Lower lobe of right lung (tissue), 2 donors: Measurements from ENCODE around the gene OMP. TPM values are rescaled to one million over a fixed set of nuclear protein-coding genes. Genes with fewer than 3 reads are reported as not detected.
A peak's percentile ranks its signal among the peaks of the same experiment; 100 is the strongest.
"Not testable (repeated sequence)": the region's sequence is repeated elsewhere in the genome, so short reads cannot be mapped to it uniquely, and the experiment has no call there.

Experiments used
- ATAC-seq, 2 donors: fragments of 200-7000 bp; cut with Tn5 transposase; one replicate each; pipeline ENCODE4 v1.9.1; 2020 to 2022; ENCODE audit warnings: mild to moderate bottlenecking in 2 of 2, moderate library complexity in 2 of 2
- DNase-seq: peaks from one replicate; pipeline ENCODE4 v3.0.0-alpha.2; 2020
- H3K27ac ChIP-seq: fragments of 200-600 bp; one replicate; pipeline ENCODE4 v1.8.0; 2022
- H3K27me3 ChIP-seq: fragments of 200-600 bp; one replicate; pipeline ENCODE4 v1.8.0; 2022; ENCODE audit warnings: low read depth
- H3K36me3 ChIP-seq: fragments of 200-600 bp; one replicate; pipeline ENCODE4 v1.8.0; 2022; ENCODE audit warnings: mild to moderate bottlenecking
- H3K4me1 ChIP-seq: fragments of 200-600 bp; one replicate; pipeline ENCODE4 v1.8.0; 2022
- H3K4me3 ChIP-seq: fragments of 200-600 bp; one replicate; pipeline ENCODE4 v1.8.0; 2022; ENCODE audit warnings: mild to moderate bottlenecking
- H3K9me3 ChIP-seq: fragments of 200-600 bp; one replicate; pipeline ENCODE4 v1.8.0; 2022
- intact Hi-C: fragments of 100-400 bp; cut with DNase I; formaldehyde crosslinking; loops from one replicate; pipeline ENCODE4 v1.11.0; 2022
- total RNA-seq: library from RNA; stranded (reverse); fragmentation: NEBNext Ultra II Directional; extraction: Animal tissue kit (Norgen Biotek cat#: 25700); gene quantifications from one replicate; pipeline ENCODE4 v1.2.1, GENCODE V29; 2021
- TF ChIP-seq, protein P1 (sequence below): fragments of 200-600 bp; IDR thresholded peaks from one replicate; pipeline ENCODE4 v1.8.0; 2022; ENCODE audit warnings: antibody characterized with exemption, mild to moderate bottlenecking
- donor health status: DM: no; HTN: yes; CAD: no; lungs with severe emphysema.

OMP gene
- total RNA-seq, 1 donor from 2014 or later = not detected

DNA sequence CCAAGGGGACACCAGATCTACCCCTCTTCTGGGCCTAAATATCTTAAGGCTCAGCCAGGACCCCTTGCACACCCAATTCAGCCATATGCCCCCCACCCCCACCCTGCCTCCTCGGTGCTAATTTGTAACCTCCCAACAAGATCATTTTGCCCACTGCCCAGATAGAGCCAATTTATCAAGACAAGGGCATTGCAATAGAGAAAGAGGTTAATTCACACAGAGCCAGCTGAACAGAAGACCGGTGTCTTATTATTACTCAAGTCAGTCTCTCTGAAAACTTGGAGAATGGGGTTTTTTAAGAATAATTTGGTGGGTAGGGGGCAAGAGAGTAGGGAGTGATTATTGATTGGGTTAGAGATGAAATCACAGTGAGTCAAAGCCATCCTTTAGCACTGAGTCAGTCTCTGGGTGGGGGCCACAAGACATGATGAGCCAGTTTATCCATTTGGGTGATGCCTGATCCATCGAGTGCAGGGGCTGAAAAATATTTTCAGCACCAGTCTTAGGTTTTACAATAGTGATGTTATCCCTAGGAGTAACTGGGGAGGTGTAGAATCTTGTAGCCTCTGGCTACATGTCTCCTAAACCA lies 45.7 kb upstream of the OMP start:
- H3K4me1 ChIP-seq = no peaks in the 10 kb centered on the region
- no peak overlapping the region for H3K27ac ChIP-seq
- H3K9me3 ChIP-seq = no peaks in the 10 kb centered on the region
- no peak overlapping the region for H3K4me3 ChIP-seq
- ATAC-seq (no peak), DNase-seq (no peak)
- intact Hi-C loops = no loop called here
- TF ChIP-seq, protein P1, sequence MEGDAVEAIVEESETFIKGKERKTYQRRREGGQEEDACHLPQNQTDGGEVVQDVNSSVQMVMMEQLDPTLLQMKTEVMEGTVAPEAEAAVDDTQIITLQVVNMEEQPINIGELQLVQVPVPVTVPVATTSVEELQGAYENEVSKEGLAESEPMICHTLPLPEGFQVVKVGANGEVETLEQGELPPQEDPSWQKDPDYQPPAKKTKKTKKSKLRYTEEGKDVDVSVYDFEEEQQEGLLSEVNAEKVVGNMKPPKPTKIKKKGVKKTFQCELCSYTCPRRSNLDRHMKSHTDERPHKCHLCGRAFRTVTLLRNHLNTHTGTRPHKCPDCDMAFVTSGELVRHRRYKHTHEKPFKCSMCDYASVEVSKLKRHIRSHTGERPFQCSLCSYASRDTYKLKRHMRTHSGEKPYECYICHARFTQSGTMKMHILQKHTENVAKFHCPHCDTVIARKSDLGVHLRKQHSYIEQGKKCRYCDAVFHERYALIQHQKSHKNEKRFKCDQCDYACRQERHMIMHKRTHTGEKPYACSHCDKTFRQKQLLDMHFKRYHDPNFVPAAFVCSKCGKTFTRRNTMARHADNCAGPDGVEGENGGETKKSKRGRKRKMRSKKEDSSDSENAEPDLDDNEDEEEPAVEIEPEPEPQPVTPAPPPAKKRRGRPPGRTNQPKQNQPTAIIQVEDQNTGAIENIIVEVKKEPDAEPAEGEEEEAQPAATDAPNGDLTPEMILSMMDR = no peak
- H3K36me3 ChIP-seq = no peaks in the 10 kb centered on the region
- H3K27me3 ChIP-seq = no peaks in the 10 kb centered on the region

DNA sequence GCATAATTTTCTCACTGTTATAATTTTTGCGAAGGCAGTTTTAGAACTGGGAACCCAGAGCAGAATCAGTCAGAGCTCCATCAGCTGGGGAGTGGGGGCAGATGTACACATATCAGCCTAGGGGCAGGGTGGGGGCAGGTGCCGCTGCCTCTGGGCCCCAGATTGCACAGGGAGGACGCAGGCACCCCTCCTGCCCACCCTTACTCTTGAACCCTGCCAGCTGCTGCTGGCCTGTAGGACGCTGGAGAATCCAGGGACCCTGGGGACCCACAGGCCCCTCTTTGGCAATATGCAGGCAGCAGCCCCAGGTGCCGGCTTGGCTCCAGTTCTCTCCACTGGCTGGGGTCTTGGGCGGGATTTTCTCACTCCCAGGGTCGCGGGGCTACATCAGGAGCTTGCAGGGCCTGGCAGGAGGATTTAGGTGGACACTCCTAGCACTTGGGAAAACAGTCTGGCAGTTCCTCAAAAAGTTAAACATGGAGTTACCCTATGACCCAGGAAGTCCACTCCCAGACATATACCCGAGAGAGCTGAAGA lies 44.6 kb upstream of the OMP start:
- H3K27me3 ChIP-seq = no peaks in the 10 kb centered on the region
- intact Hi-C loops = no loop called here
- TF ChIP-seq, protein P1 = no peak
- DNase-seq (no peak), ATAC-seq (peak in 1 of 2 donors; percentile 29)
- H3K36me3 ChIP-seq = no peaks in the 10 kb centered on the region
- H3K4me3 ChIP-seq = no peak overlapping the region
- no peaks in the 10 kb centered on the region for H3K4me1 ChIP-seq
- H3K27ac ChIP-seq = no peak overlapping the region
- H3K9me3 ChIP-seq = no peaks in the 10 kb centered on the region

DNA sequence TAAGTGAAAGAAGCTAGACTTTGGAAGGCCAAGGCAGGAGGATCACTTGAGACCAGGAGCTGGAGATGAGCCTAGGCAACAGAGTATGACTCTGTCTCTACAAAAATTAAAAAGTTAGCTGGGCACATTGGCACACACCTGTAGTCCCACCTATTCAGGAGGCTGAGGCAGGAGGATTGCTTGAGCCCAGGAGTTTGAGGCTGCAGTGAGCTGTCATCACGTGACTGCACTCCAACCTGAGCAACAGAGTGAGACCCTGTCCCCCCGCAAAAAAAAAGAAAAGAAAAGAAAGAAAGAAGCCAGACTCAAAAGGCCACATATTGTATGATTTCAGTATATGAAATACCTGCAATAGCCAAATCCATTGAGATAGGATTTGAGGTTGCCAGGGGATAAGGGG lies 43.7 kb upstream of the OMP start:
- DNase-seq = no peak
- H3K4me3 ChIP-seq = no peak overlapping the region
- H3K4me1 ChIP-seq = no peaks in the 10 kb centered on the region
- TF ChIP-seq, protein P1 = no peak
- no peak for ATAC-seq
- H3K36me3 ChIP-seq = no peaks in the 10 kb centered on the region
- no peaks in the 10 kb centered on the region for H3K27me3 ChIP-seq
- intact Hi-C loops = no loop called here
- H3K27ac ChIP-seq = no peak overlapping the region
- no peaks in the 10 kb centered on the region for H3K9me3 ChIP-seq

DNA sequence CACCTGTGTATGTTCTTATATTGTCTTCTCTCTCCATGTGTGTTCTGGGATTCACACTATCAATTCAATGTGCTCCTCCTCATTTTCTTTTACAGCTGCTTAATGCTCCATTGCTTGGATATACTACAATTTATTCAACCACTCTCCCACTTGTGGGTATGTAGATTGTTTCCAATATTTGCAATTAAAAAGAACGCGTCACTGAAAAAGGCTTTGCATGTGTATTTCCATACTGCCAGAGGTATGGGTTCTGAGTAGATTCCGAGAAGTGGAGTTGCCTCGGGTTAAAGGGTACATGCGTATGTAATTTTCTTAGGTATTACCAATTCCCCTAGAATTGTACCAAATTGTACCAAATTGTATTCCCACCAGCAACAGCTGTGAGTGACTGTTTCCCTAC lies 42.8 kb upstream of the OMP start:
- no peak for DNase-seq
- no peaks in the 10 kb centered on the region for H3K9me3 ChIP-seq
- TF ChIP-seq, protein P1 = no peak
- H3K27me3 ChIP-seq = no peaks in the 10 kb centered on the region
- H3K36me3 ChIP-seq = no peaks in the 10 kb centered on the region
- no peak overlapping the region for H3K4me3 ChIP-seq
- no peaks in the 10 kb centered on the region for H3K4me1 ChIP-seq
- H3K27ac ChIP-seq = no peak overlapping the region
- intact Hi-C loops = no loop called here
- no peak for ATAC-seq

DNA sequence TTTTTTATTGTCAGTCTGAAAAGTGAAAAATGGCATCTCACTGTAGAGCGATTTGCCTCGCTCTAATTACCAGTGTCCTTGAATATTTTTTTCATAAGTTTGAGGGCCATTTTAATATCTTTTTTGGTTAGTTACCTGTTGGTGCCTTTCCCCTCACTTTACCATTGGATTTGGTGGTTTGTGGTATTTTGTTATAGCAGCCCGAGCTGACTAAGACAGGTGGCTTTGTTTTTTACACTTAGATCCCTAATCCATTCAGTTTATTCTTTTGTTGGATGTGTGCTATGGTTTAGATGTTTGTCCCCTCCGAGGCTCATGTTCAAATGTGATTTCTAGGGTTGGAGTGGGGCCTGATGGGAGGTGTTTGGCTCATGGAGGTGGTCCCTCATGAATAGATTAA lies 42.4 kb upstream of the OMP start:
- DNase-seq = no peak
- TF ChIP-seq, protein P1 = no peak
- Histone ChIP-seq H3K27ac (no peak overlapping the region), H3K36me3 (no peaks in the 10 kb centered on the region), H3K4me1 (no peaks in the 10 kb centered on the region), H3K9me3 (no peaks in the 10 kb centered on the region), H3K4me3 (no peak overlapping the region), H3K27me3 (no peaks in the 10 kb centered on the region)
- ATAC-seq = no peak
- intact Hi-C loops = no loop called here

DNA sequence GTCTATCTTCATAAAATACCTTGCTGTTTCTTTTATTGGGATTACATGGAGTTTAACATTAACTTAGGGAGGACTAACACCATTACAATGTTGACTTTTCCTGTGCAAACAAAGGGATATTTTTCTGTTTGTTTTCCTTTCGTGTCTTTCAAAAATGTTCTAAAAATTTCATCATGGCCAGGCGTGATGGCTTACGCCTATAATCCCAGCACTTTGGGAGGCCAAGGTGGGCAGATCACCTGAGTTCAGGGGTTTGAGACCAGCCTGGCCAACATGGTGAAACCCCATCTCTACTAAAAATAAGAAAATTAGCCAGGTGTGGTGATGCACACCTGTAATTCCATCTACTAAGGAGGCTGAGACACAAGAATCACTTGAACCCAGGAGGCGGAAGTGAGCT lies 41.4 kb upstream of the OMP start:
- H3K4me1 ChIP-seq, H3K4me3 ChIP-seq, ATAC-seq, H3K27ac ChIP-seq, H3K9me3 ChIP-seq, H3K27me3 ChIP-seq, DNase-seq, H3K36me3 ChIP-seq, intact Hi-C loops: not testable (repeated sequence)
